ENCODE data around the gene COX7A2L.
"Not testable (repeated sequence)": the region's sequence is repeated elsewhere in the genome, so short reads cannot be mapped to it uniquely, and the experiment has no call there.

The COX7A2L gene

GRCh38 chr2:42337846-42338566 is 23.0 kb downstream of the COX7A2L start:
- no peak for DNase-seq

DNA sequence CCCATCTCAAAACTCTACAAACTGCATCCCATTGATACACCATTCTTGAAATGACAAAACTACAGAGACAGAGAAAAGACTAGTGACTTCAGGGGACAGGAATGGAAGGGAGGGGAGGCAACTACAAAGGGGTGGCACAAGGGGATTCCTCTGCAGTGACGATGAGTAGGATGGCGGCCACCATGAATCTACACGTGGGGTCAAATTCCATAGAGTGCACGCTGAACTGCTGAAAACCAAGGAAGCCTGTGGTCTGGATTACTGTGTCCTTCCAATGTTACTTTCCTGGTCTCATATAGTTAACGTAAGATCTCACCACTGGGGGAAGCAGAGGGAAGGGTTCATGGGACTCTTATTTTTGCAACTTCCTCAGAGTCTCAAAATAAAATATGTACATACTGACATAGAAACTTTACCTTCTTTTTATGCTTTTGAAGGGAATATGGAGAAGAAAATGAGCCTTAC is 23.6 kb downstream of the COX7A2L start:
- no peak for DNase-seq

DNA sequence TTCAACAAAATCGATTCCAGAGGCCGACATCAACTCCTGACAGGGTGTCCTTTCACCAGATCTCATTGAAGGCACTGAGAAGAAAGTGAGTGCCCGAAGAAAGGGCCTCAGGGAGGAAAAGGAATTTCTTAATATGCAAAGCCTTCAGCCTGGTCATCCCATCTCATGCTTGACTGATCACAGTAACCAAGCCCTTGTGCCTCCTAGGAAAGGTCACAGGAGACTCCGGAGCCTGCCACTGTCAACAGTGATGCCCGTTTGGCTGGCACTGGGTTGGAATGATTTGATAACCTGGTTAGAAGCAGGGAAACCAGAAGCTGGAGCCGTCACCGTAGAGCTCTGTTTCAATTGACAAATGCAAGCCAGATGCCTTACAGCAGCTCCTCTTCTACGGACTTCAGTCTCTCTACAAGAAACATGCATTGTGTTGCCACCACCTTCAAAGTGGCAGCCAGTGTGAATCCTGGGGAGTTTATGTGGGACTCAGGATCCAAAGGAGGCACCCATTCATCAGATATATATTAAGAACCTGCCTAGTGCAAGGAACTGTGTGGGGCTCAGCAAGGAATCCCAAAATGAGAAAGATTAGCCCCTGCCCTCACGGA is 24.6 kb downstream of the COX7A2L start:
- no peak for DNase-seq

- DNase-seq = no peak
Observed at GRCh38 chr2:42335514-42336104, 25.4 kb downstream of the COX7A2L start.

- not testable (repeated sequence) for DNase-seq
Observed at GRCh38 chr2:42334865-42335264, 26.2 kb downstream of the COX7A2L start.

GRCh38 chr2:42334220-42334619 is 26.8 kb downstream of the COX7A2L start:
- no peak for DNase-seq

- DNase-seq = no peak
Observed at GRCh38 chr2:42333579-42333978, 27.4 kb downstream of the COX7A2L start.

DNA sequence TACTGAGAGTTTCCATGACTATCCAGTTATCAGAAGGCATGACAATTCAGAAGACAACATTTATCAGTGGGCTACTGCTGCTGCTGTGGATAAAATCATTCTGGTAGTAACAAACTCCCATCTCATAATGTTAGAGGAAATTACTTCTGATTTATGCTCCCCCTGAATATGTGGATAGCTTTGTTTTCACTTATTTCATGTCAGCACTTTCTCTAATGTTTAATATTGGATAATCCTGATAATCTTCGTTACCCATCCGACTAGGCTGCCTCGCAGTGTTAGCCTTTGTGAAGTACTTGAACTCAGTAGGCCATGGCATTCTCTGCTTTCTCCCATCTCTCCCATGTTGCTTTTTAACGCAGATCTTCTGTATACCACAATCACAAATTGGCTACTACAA is 28.4 kb downstream of the COX7A2L start:
- DNase-seq = no peak

DNA sequence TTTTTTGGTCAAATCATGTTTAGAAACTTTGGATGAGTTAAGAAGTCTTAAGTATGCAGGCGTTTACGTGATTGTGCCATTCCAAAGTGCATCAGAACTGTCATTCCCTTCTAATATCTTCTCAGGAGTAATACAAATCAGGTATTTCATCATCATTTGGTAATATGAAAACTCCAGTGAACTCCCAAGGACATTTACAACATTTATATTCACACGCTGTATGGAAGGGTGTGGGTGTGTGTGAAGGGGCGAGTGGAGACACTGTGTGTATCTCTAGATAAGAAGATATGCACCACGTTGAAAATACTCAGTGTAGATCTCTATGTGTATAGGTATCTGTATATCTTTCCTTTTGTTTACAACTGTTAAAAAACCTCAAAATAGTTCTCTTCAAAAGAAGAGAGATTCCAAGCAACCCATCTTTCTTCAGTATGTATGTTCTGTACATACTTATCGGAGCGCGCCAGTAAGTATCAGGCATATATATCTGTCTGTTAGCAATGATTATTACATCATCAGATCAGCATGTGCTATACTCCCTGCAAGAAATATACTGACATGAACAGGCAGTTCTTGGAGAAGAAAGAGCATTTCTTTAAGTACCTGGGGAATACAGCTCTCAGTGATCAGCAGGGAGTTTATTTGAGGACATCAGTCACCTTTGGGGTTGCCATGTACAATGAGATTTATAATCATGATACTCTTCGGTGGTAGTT is 29.3 kb downstream of the COX7A2L start:
- DNase-seq = no peak

DNA sequence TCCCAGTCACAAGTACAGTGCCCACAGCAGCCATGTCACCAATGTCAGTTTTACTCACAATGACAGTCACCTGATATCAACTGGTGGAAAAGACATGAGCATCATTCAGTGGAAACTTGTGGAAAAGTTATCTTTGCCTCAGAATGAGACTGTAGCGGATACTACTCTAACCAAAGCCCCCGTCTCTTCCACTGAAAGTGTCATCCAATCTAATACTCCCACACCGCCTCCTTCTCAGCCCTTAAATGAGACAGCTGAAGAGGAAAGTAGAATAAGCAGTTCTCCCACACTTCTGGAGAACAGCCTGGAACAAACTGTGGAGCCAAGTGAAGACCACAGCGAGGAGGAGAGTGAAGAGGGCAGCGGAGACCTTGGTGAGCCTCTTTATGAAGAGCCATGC is 31.3 kb downstream of the COX7A2L start:
- no peak for DNase-seq

DNA sequence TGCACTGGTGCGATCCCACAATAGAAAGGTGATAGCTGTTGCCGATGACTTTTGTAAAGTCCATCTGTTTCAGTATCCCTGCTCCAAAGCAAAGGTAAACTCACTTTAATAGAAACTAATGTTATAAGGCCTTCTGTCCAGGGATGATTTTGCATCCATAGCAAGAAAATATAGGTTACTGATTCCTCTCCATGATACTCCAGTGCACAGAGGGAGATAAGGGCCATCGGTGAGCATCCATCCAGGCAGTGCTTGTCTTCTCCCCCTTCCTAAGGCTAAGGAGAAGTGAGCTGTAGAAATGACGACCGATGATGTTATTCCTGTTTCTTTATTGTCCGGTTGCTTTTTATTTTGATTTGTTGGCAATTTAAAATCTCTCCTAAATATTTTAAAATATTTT is 32.1 kb downstream of the COX7A2L start:
- DNase-seq = no peak

DNA sequence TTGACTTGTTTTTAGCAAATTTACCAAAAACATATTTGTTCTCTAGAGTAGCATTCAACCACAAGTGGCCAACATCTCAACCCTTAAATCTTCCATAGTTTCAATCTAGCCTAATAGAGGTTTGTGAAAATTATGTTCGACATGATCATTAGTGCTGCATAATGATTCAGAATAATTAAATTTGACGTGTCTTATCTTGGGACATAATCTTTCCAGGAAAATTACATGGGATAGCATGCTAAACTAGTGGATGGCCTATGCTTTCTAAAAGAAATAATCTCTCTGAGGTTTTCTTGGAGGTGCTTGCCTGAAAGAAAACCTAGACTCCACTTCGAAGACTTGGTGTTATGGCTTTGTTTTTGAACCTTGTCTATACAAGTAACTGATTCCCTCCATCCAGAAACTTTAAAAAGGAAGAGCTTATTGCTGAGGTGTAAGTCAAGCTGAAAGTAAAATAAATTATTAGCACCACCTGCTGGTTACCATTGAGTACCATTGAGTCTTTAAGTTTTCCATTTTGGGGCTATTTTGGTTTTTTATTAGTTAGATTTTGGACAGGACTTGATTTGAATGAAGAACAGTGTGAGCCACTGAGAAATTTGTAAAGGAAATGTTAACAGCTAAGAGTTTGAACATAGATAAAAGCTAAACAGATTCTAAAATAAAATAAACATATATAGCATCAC is 32.7 kb downstream of the COX7A2L start:
- peak; percentile 23 for DNase-seq

- no peak for DNase-seq
Observed at GRCh38 chr2:42327125-42327524, 33.9 kb downstream of the COX7A2L start.

DNA sequence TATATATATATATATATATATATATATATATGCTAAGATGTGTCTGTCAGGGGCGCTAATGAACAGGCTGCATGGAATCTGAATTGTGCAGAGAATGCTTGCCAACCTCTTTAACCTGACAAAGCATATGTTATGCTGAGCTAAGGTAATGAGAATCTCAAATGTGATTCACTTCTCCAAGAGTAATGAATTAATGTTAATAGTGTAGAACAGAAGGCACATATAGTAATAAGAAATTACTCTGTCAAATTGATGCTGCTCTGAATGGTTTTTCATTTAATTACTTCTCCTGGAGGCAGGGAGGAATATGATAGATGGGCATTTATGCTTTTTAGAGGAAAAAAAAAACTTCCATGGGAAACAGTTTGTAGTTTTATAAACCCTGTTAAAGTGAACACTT is 35.4 kb downstream of the COX7A2L start:
- DNase-seq = no peak

- DNase-seq = no peak
Observed at GRCh38 chr2:42324949-42325348, 36.1 kb downstream of the COX7A2L start.

- no peak for DNase-seq
Observed at GRCh38 chr2:42324244-42324643, 36.8 kb downstream of the COX7A2L start.

GRCh38 chr2:42321452-42322064 is 39.5 kb downstream of the COX7A2L start:
- DNase-seq = no peak

DNA sequence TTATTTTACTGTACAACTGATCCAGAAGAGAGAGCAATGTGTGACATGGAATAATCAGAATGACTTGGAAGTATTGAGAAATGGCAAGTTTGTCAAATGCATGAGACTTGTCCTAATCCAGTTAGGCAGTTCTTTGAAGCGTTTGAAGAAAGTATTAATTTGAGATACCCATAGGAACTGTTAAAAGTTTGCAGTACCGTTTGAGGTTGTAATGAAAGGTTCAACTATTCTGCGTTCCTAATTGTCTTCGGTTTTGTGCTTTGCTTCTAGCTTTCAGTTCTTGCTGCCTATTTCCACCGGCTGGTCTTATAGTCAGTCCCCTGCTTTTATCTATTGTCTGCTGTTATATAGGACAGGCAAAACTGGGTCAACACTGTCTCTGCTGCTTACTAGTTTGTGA is 41.8 kb downstream of the COX7A2L start:
- DNase-seq = no peak

DNA sequence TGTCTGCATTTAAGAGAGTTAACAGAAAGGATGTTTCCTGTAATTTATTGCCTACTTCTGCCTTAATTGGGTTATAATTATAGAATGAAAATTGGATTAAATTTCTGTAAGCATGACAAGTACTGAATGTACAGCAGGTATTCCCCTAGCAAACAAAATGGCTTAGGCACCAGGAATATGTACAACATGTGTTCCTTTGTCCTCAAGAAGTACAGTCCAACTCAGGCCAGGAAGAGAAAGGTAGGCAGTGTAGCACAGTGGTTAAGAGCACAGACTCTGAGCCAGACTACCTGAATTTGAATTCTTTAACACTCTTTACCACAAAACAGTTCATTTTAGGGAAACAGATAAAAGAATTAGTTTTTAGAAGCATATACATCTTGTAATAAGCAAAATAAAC is 43.1 kb downstream of the COX7A2L start:
- no peak for DNase-seq

GRCh38 chr2:42317486-42317885 is 43.5 kb downstream of the COX7A2L start:
- DNase-seq = no peak

DNA sequence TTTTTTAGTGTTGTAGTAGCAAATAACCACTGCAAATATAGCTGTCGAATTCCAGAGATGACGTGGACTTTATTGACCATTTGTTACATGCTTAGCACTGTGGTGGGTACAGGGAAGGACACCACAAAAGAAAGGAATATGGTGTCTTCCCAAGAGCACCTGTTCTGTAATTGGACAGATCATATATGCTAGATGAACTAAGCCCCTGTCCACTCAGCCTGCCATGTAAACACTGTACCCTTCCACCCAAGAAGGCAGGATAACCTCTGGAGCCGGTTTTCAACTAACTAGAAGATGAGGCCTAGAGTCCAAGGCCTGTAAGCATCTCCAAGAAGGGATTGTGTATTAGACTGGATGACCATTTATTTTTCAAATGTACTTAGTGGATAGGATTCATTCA is 44.1 kb downstream of the COX7A2L start:
- DNase-seq = no peak

GRCh38 chr2:42315844-42316470 is 45.1 kb downstream of the COX7A2L start:
- DNase-seq = no peak
